K562 (cell line): Measurements from ENCODE around the gene OXNAD1. TPM values are rescaled to one million over a fixed set of nuclear protein-coding genes. Genes with fewer than 3 reads are reported as not detected.

ENCODE experiments used
- ATAC-seq: fragments of 200-7000 bp; cut with Tn5 transposase; 3 replicates; pipeline ENCODE4 v1.9.1; 2020; ENCODE audit warnings: moderate library complexity
- BruUV-seq: library from RNA; stranded (reverse); fragments of 400-500 nt; replicated peaks from 2 replicates; lab custom pipeline; 2021; lab: Mats Ljungman, UMichigan
- CTCF ChIA-PET: fragments of 300-600 bp; formaldehyde crosslinking; extraction: SDS; loops from one replicate; lab custom pipeline; 2021; ENCODE audit warnings: low intra/inter-chr PET ratio; lab: Yijun Ruan, JAX
- POLR2A ChIA-PET: fragments of 300-600, 350-650 bp; sonication (Branson Sonifier 250); formaldehyde crosslinking; extraction: SDS; loops from one replicate; lab custom pipeline; 2021; ENCODE audit warnings: antibody characterized with exemption, inconsistent platforms; lab: Yijun Ruan, JAX
- DNase-seq, 4 experiments: peaks; one replicate each; pipeline versions ENCODE4 v3.0.0 to v3.0.0-alpha.2; 2011 to 2018; ENCODE audit warnings: low spot score in 3 of 4, mixed read lengths in 3 of 4; ENCODE audit errors: extremely low read depth in 1 of 4
- FAIRE-seq: peaks from 2 replicates; lab custom pipeline; 2011; peaks lifted over from hg19 to GRCh38; lab: Jason Lieb, UNC
- H2AFZ ChIP-seq: 2 replicates; pipeline ENCODE4 v1.6.0; 2011; ENCODE audit warnings: low read depth, low read length, control low read depth, inconsistent platforms
- H3K27ac ChIP-seq: fragments of 200-600 bp; 3 replicates; pipeline ENCODE4 v1.8.0; 2011; ENCODE audit warnings: low read depth, mild to moderate bottlenecking, control low read depth, inconsistent platforms, low read length, moderate library complexity, mixed read lengths; ENCODE audit errors: extremely low read depth
- H3K27me3 ChIP-seq, 2 experiments: fragments of 300-600 bp in 1 of 2; 2 replicates in 1 of 2; 3 replicates in 1 of 2; pipeline versions ENCODE4 v1.6.0 to v1.8.0; 2011; ENCODE audit warnings: inconsistent platforms in 2 of 2, low read length in 2 of 2, mild to moderate bottlenecking in 1 of 2, mixed read lengths in 1 of 2, moderate library complexity in 1 of 2; ENCODE audit not compliant: control insufficient read depth in 2 of 2, insufficient read depth in 2 of 2
- H3K36me3 ChIP-seq: fragments of 300-600 bp; 3 replicates; pipeline ENCODE4 v1.8.0; 2011; ENCODE audit warnings: mild to moderate bottlenecking, low read length, inconsistent platforms; ENCODE audit not compliant: control insufficient read depth, insufficient read depth
- H3K4me1 ChIP-seq, 2 experiments: fragments of 200-600 bp in 1 of 2; replicated peaks in 1 of 2; 2 replicates in 1 of 2; 3 replicates in 1 of 2; pipeline versions ENCODE4 v1.5.1 to v1.8.0; 2011; ENCODE audit warnings: inconsistent platforms in 2 of 2, low read length in 2 of 2, mild to moderate bottlenecking in 1 of 2, mixed read lengths in 1 of 2, moderate library complexity in 1 of 2; ENCODE audit not compliant: control insufficient read depth in 2 of 2, insufficient read depth in 2 of 2
- H3K4me2 ChIP-seq: 2 replicates; pipeline ENCODE4 v1.6.1; 2011; ENCODE audit warnings: low read length, control low read depth, inconsistent platforms, mixed read lengths; ENCODE audit not compliant: insufficient read depth
- H3K4me3 ChIP-seq: fragments of 200-600 bp; sonication (generic), shearing (Covaris generic); 2 replicates; pipeline ENCODE4 v1.5.1; 2016; ENCODE audit warnings: control low read depth, inconsistent platforms
- H3K79me2 ChIP-seq: fragments of 200-600 bp; 3 replicates; pipeline ENCODE4 v1.8.0; 2011; ENCODE audit warnings: low read length, inconsistent platforms; ENCODE audit not compliant: control insufficient read depth, insufficient read depth
- H3K9ac ChIP-seq, 2 experiments: 2 replicates each; pipeline versions ENCODE4 v1.6.0 to v1.6.1; 2011; ENCODE audit warnings: low read depth in 2 of 2, low read length in 2 of 2, control low read depth in 1 of 2, inconsistent platforms in 1 of 2, mild to moderate bottlenecking in 1 of 2, mixed read lengths in 1 of 2; ENCODE audit not compliant: insufficient read depth in 1 of 2
- H3K9me1 ChIP-seq: one replicate; pipeline ENCODE4 v1.6.0; 2011; ENCODE audit warnings: inconsistent platforms, mild to moderate bottlenecking, low read length, moderate library complexity; ENCODE audit not compliant: control insufficient read depth, insufficient read depth
- H3K9me3 ChIP-seq: replicated peaks from 2 replicates; pipeline ENCODE4 v1.5.1; 2011; ENCODE audit warnings: low read depth, low read length, inconsistent platforms; ENCODE audit not compliant: control insufficient read depth, insufficient read depth
- H4K20me1 ChIP-seq: replicated peaks from 2 replicates; pipeline ENCODE4 v1.6.1; 2011; ENCODE audit warnings: low read length, inconsistent platforms, mixed read lengths; ENCODE audit not compliant: control insufficient read depth, insufficient read depth
- CBFB ChIP-seq: sonication (generic); formaldehyde crosslinking; IDR thresholded peaks from 2 replicates; pipeline ENCODE4 v1.4.0; 2020; ENCODE audit warnings: mild to moderate bottlenecking, missing genetic modification reagents
- CEBPG ChIP-seq, 3 experiments: fragments of 200-800 bp in 1 of 3; sonication (Bioruptor generic) in 1 of 3; sonication (generic) in 1 of 3; formaldehyde crosslinking in 1 of 3; IDR thresholded peaks in 2 of 3; conservative IDR thresholded peaks in 1 of 3; 2 replicates each; pipeline versions ENCODE4 v1.6.1 to v1.8.0; 2016 to 2022; ENCODE audit warnings: missing compliant biosample characterization in 2 of 3, missing genetic modification characterization in 2 of 3, mild to moderate bottlenecking in 1 of 3, missing genetic modification reagents in 1 of 3
- ETV1 ChIP-seq: fragments of 450-650 bp; conservative IDR thresholded peaks from 2 replicates; pipeline ENCODE4 v1.6.1; 2016; ENCODE audit warnings: missing genetic modification characterization, control low read depth, low read depth, missing compliant biosample characterization
- HDAC1 ChIP-seq, 2 experiments: fragments of 450-650 bp; IDR thresholded peaks; 2 replicates each; pipeline ENCODE4 v1.6.1; 2016 to 2017; ENCODE audit warnings: inconsistent platforms in 1 of 2, mild to moderate bottlenecking in 1 of 2, moderate library complexity in 1 of 2
- HDAC2 ChIP-seq: fragments of 450-650 bp; IDR thresholded peaks from 2 replicates; pipeline ENCODE4 v1.6.1; 2016; ENCODE audit warnings: mild to moderate bottlenecking
- ID3 ChIP-seq, 2 experiments: fragments of 250-450 bp in 1 of 2; fragments of 450-650 bp in 1 of 2; sonication (Bioruptor Pico) in 1 of 2; IDR thresholded peaks; 2 replicates each; pipeline versions ENCODE4 v1.6.1 to v1.8.0; 2016 to 2021; ENCODE audit warnings: mild to moderate bottlenecking in 2 of 2, moderate library complexity in 2 of 2, missing compliant biosample characterization in 1 of 2, missing genetic modification characterization in 1 of 2
- MECOM ChIP-seq: fragments of 250-450 bp; sonication (Bioruptor Pico); IDR thresholded peaks from 2 replicates; pipeline ENCODE4 v1.8.0; 2022; ENCODE audit warnings: inconsistent platforms
- NCOA1 ChIP-seq: fragments of 450-650 bp; IDR thresholded peaks from 2 replicates; pipeline ENCODE4 v1.6.1; 2016; ENCODE audit warnings: low read depth
- POLR2B ChIP-seq: fragments of 450-650 bp; IDR thresholded peaks from 2 replicates; pipeline ENCODE4 v1.6.1; 2018; ENCODE audit warnings: low read depth; ENCODE audit not compliant: partially characterized antibody
- ZNF324 ChIP-seq: fragments of 250-450 bp; sonication (Bioruptor Pico); IDR thresholded peaks from 2 replicates; pipeline ENCODE4 v1.4.0; 2020; ENCODE audit warnings: mild to moderate bottlenecking
- ZNF436 ChIP-seq: fragments of 250-450, 450-650 bp; sonication (Bioruptor Pico); formaldehyde crosslinking; IDR thresholded peaks from 2 replicates; pipeline ENCODE4 v1.7.0; 2020; ENCODE audit warnings: mild to moderate bottlenecking
- ZNF57 ChIP-seq: fragments of 450-650 bp; formaldehyde crosslinking; IDR thresholded peaks from 2 replicates; pipeline ENCODE4 v1.4.0; 2020; ENCODE audit warnings: mild to moderate bottlenecking, moderate library complexity
- ZNF778 ChIP-seq: fragments of 450-650 bp; formaldehyde crosslinking; IDR thresholded peaks from 2 replicates; pipeline ENCODE4 v1.4.0; 2020; ENCODE audit warnings: mild to moderate bottlenecking, moderate library complexity
- WGBS: fragments of 100-300 bp; shearing (Covaris generic); methylation state at CpG from one replicate; pipeline ENCODE4 v1.1.6; 2016; ENCODE audit warnings: low coverage, mixed read lengths; ENCODE audit not compliant: insufficient coverage; ENCODE audit errors: missing lambda C conversion rate; 5-methylcytosine and 5-hydroxymethylcytosine counted together
- in situ Hi-C: fragments of 300-500 bp; cut with MboI; formaldehyde crosslinking; loops from 4 replicates; pipeline ENCODE4 v1.15.0; 2018; ENCODE audit warnings: inconsistent platforms, mixed read lengths
- intact Hi-C: fragments of 100-400 bp; cut with micrococcal nuclease; formaldehyde crosslinking; loops from 2 replicates; pipeline ENCODE4 v1.14.2; 2022
- polyA plus RNA-seq, 8 experiments: library from polyadenylated mRNA; depleted of rRNA in 4 of 8; stranded (reverse) in 5 of 8; unstranded in 3 of 8; fragments of >200 nt; fragmentation: Nextera tagmentation in 2 of 8; fragmentation: Illumina TruSeq in 1 of 8; extraction: Ambion mirVana in 2 of 8; extraction: Trizol in 1 of 8; gene quantifications; 2 replicates each; pipeline versions ENCODE4 v1.2.1 to v1.2.3, GENCODE V29; 2011 to 2014; ENCODE audit warnings: inconsistent platforms in 1 of 8, missing spikeins in 1 of 8
- total RNA-seq, 7 experiments: library from RNA; depleted of rRNA in 6 of 7; stranded (reverse); fragments of >200 nt in 6 of 7; fragmentation: Illumina TruSeq in 2 of 7; extraction: Trizol in 2 of 7; gene quantifications; 2 replicates each; pipeline versions ENCODE4 v1.2.1 to v1.2.3, GENCODE V29; 2011 to 2021; ENCODE audit warnings: low replicate concordance in 1 of 7
- TF ChIP-seq, protein P1 (sequence below): fragments of 450-650 bp; IDR thresholded peaks from 2 replicates; pipeline ENCODE4 v1.6.1; 2017; ENCODE audit warnings: antibody characterized with exemption

OXNAD1 gene
- total and polyA plus RNA-seq, 9 of the 15 experiments (the other 6 are each of a cell fraction or from before 2014, with no cell fraction given), result 12.8 to 44.4 (median 41.1) TPM

GRCh38 chr3:16280671-16281070 lies 15.7 kb downstream of the OXNAD1 start:
- FAIRE-seq, result no peak
- in situ Hi-C loops, result no loop called here
- Histone ChIP-seq H3K4me3 (no peak overlapping the region), H3K4me2 (no peak overlapping the region), H3K9me1 (no peaks in the 10 kb centered on the region), H3K27me3 (no peaks in the 10 kb centered on the region), H3K27ac (no peak overlapping the region), H3K9ac (no peak overlapping the region), H2AFZ (no peak overlapping the region), H3K79me2 (0 out of 3 replicates have a peak, but pooled peaks cover 3% of the 10 kb centered on the region), H4K20me1 (no peaks in the 10 kb centered on the region; the same call in 1 of the 2 replicates), H3K36me3 (peaks cover 92% of the 10 kb centered on the region), H3K4me1 (0 out of 5 replicates have a peak, but pooled peaks cover 0 to 4% of the 10 kb centered on the region in 2 experiments), H3K9me3 (no peaks in the 10 kb centered on the region)
- intact Hi-C loops, result no loop called here
- ATAC-seq, result no peak
- CTCF ChIA-PET, result no interaction called here
- WGBS, result 98% methylated on average over 2 of the region's 2 CpGs
- no TSS peak for BruUV-seq
- POLR2A ChIA-PET, result interaction anchor here (1.0 to 2.2 kb wide), 2 partner anchors 16 to 274 kb away, joined by 3 to 11 read pairs; partner anchors contain the start of genes DPH3 and OXNAD1
- DNase-seq, result no peak
- TF ChIP-seq ZNF436 (CRISPR knock-in tag) (no peak), MECOM (no peak), CEBPG (CRISPR knock-in tag; IDR thresholded peaks at IDR 0.05) (no peak), CEBPG (tag; conservative IDR thresholded peaks at IDR 0.05 in 1 of 2, IDR thresholded peaks at IDR 0.05 in 1 of 2) (no peak), ETV1 (tag) (no peak), ZNF778 (CRISPR knock-in tag) (no peak), ZNF57 (CRISPR knock-in tag) (no peak), POLR2B (no peak), ZNF324 (CRISPR knock-in tag) (no peak), NCOA1 (no peak), HDAC2 (no peak), CBFB (CRISPR knock-in tag) (no peak), ID3 (CRISPR knock-in tag; IDR thresholded peaks at IDR 0.05) (no peak), ID3 (tag; IDR thresholded peaks at IDR 0.05) (no peak), HDAC1 (IDR thresholded peaks at IDR 0.05) (no peak)
- TF ChIP-seq, protein P1, sequence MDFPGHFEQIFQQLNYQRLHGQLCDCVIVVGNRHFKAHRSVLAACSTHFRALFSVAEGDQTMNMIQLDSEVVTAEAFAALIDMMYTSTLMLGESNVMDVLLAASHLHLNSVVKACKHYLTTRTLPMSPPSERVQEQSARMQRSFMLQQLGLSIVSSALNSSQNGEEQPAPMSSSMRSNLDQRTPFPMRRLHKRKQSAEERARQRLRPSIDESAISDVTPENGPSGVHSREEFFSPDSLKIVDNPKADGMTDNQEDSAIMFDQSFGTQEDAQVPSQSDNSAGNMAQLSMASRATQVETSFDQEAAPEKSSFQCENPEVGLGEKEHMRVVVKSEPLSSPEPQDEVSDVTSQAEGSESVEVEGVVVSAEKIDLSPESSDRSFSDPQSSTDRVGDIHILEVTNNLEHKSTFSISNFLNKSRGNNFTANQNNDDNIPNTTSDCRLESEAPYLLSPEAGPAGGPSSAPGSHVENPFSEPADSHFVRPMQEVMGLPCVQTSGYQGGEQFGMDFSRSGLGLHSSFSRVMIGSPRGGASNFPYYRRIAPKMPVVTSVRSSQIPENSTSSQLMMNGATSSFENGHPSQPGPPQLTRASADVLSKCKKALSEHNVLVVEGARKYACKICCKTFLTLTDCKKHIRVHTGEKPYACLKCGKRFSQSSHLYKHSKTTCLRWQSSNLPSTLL, result no peak
